Stimulated activated naive CD8-positive, alpha-beta T cell treated with anti-CD3 and anti-CD28 coated beads, Interleukin-15, amount 100 ng/mL, for 72 hours (primary cell): ENCODE data around the gene DIP2A.
"Not testable (repeated sequence)": the region's sequence is repeated elsewhere in the genome, so short reads cannot be mapped to it uniquely, and the experiment has no call there.

ENCODE experiments used
- ATAC-seq: fragments of 150-1000 bp; cut with Tn5 transposase; 2 replicates; pipeline ENCODE4 v1.10.0; 2021; ENCODE audit warnings: mild to moderate bottlenecking, moderate library complexity
- DNase-seq, 2 donors: peaks; one replicate each; pipeline ENCODE4 v3.0.0; 2021 to 2022
- H3K27ac Mint-ChIP-seq, 2 donors: one replicate each; pipeline ENCODE4 v1.8.0; 2022; ENCODE audit warnings: mild to moderate bottlenecking in 2 of 2, mixed read lengths in 2 of 2, moderate library complexity in 2 of 2
- H3K27me3 Mint-ChIP-seq: one replicate; pipeline ENCODE4 v1.8.0; 2022; ENCODE audit warnings: mixed read lengths
- H3K4me1 Mint-ChIP-seq: one replicate; pipeline ENCODE4 v1.8.0; 2022; ENCODE audit warnings: mild to moderate bottlenecking, mixed read lengths
- H3K4me3 Mint-ChIP-seq, 2 donors: one replicate each; pipeline ENCODE4 v1.8.0; 2022; ENCODE audit warnings: mild to moderate bottlenecking in 2 of 2, mixed read lengths in 2 of 2, moderate library complexity in 1 of 2
- H3K9me3 Mint-ChIP-seq, 2 donors: one replicate each; pipeline ENCODE4 v1.8.0; 2022; ENCODE audit warnings: mixed read lengths in 2 of 2

Gene DIP2A

DNA sequence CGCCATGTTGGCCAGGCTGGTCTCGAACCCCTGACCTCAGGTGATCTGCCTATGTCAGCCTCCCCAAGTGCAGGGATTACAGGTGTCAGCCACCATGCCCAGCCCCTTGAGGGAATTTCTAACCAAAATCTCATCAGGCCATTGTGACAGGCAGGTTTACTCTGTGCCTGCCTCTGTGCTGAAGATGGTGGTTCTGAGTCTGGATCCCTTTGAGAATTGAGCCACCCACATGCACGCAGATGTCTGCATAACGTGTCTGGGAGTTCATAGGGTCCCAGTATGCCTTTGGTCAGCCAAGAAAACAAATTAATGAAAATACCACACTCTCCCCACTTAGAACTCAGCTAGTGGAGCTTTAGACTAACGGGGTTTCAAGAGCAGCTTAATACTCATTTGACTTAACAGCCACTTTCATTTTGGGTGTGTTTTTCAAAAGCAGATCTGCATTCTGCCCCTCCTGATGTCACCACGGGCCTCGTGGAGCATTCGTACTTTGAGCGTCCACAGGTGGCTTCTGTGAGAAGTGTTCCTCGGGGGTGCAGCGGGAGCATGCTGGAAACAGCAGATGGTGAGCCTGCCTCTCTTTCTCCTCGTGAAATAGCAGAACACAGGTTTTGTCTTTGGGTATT, 45.3 kb downstream of the DIP2A start:
- DNase-seq = no peak
- no peak for ATAC-seq
- Mint-ChIP-seq H3K27me3 (no peaks in the 10 kb centered on the region), H3K4me1 (peaks cover 15% of the 10 kb centered on the region), H3K4me3 (no peak overlapping the region), H3K9me3 (no peaks in the 10 kb centered on the region), H3K27ac (no peak overlapping the region)

DNA sequence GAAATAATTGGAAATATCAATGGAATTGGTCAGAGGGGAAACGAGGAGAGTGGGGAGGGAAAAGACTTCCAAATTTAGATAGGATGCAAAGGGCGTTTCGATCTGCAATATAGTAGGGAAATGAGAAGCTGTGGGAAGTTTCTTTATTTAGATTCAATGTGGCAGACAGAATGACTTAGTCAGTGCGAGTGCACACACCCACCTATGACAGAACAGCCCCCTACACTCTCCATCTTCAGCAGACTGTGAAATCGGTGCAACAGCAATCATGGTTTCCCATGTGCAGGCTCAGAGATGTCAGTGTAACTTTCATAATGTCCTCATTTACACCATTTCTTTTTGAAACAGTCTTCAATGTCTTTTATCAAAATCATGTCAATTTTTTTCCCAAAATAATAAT, 46.0 kb downstream of the DIP2A start:
- no peak for DNase-seq
- H3K27me3 Mint-ChIP-seq = no peaks in the 10 kb centered on the region
- no peak overlapping the region for H3K27ac Mint-ChIP-seq
- no peak overlapping the region for H3K4me3 Mint-ChIP-seq
- H3K9me3 Mint-ChIP-seq = no peaks in the 10 kb centered on the region
- no peak for ATAC-seq
- peaks cover 11% of the 10 kb centered on the region for H3K4me1 Mint-ChIP-seq

DNA sequence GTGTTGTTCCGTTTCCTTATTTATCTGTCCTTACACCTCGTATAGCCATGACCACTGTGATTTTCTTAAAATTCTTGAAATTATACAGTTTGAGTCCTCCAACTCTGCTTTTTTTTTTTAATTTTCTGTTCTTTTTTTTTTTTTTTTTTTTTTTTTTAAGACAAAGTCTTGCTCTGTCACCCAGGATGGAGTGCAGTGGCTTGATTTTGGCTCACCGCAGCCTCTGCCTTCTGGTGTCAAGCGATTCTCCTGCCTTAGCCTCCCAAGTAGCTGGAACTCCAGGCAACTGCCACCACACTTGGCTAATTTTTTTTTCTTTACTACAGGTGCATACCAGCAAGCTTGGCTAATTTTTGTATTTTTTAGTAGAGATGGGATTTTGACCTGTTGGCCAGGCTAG, 48.9 kb downstream of the DIP2A start:
- no peak overlapping the region for H3K4me3 Mint-ChIP-seq
- ATAC-seq = no peak
- H3K4me1 Mint-ChIP-seq = peaks cover 5% of the 10 kb centered on the region
- no peak overlapping the region for H3K27ac Mint-ChIP-seq
- H3K27me3 Mint-ChIP-seq = no peaks in the 10 kb centered on the region
- no peaks in the 10 kb centered on the region for H3K9me3 Mint-ChIP-seq
- no peak for DNase-seq

DNA sequence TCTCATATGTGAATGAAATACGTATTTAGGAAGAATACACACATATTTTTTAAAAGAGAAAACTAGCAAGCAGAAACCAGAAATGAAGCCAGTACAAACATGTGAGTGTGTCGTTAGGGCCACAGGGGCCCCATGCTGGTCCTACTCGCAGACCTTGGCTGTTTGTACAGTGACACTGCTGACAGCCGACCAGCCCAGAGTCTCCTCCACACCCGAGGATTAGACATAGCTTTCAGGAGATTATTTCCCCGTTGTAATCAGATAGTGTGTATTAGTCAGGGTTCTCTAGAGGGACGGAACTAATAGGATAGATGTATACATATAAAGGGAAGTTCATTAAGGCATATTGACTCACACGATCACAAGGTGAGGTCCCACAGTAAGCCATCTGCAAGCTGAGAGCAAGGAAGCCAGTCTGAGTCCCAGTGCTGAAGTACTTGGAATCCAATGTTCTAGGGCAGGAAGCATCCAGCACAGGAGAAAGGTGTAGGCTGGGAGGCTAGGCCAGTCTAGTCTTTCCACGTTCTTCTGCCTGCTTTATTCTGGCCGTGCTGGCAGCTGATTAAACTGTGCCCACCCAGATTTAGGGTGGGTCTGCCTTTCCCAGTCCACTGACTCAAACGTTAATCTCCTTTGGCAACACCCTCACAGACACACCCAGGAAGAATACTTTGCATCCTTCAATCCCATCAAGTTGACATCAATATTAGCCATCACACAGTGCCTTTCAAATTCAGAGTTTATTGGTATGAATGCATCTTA, 51.2 kb downstream of the DIP2A start:
- no peak overlapping the region for H3K4me3 Mint-ChIP-seq

DNA sequence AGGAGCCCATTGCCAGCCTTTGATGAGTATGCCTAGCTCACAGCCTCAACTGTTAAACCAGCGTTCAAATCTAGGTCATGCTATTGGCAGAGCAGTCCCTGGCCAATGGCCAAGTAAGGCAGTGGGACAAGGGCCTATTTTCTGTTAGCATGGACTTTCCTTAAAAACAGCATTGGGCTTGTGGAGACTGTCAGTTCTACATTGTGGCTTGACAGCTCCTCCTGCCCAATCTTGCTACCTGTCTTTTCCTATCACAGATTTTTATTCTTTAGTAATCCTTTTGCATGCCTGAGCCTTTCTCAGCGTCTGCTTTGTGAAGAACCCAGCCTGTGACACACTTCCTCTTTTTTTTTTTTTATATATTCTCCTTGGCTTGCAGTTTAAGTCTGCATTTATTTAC, 56.4 kb downstream of the DIP2A start:
- ATAC-seq (no peak), DNase-seq (no peak)
- Mint-ChIP-seq H3K27ac (peak overlapping the region in 1 of 2 donors; percentile 88), H3K9me3 (peaks cover 0 to 3% of the 10 kb centered on the region in 2 donors), H3K4me3 (no peak overlapping the region), H3K27me3 (no peaks in the 10 kb centered on the region), H3K4me1 (peaks cover 24% of the 10 kb centered on the region)

More for the DNA sequence above, 51.2 kb downstream of the DIP2A start:
- Mint-ChIP-seq H3K27me3 (no peaks in the 10 kb centered on the region), H3K27ac (no peak overlapping the region), H3K4me1 (peaks cover 3% of the 10 kb centered on the region), H3K9me3 (no peaks in the 10 kb centered on the region)
- no peak for DNase-seq
- no peak for ATAC-seq

DNA sequence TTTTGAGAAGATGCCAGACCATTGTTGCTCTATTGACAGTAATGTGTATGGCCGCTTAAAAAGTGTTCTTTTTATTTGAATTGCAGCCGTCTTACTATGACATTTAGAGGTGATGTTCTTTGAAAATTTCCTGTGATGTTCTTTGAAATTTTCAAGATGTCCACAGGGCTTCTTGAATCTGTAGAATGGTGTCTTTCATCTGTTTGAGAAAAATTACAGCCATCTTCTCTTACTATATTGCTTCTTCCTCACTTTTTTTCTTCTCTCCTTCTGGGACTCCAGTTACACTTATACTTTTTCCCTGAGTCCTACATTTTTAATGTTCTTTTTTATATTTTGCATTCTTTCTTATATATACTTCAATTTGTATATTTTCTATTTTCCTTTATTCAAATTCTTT, 57.4 kb downstream of the DIP2A start:
- no peak for DNase-seq
- Mint-ChIP-seq H3K9me3 (peaks cover 0 to 3% of the 10 kb centered on the region in 2 donors), H3K4me1 (peaks cover 24% of the 10 kb centered on the region), H3K4me3 (peak overlapping the region in 1 of 2 donors; percentile 13), H3K27me3 (no peaks in the 10 kb centered on the region), H3K27ac (no peak overlapping the region)
- ATAC-seq = no peak

DNA sequence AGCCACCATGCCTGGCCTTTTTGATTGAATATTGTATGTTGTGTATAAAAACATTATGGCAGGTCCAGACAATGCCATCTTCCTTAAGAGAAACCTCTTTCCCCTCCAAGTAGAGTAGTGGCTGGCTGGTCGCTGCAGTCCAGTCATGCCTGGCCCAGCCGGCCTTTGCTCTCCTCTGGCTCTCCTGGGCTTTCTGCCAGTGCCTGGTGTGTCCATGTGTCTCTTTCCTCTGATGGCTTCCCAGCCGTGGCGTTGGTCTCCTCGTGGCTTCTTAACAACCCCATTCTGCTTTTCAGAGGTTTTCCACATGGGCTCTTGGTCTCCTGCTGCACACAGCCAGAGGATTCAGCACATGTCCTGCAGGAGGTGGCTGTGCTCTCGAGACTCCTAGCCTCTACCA, 58.7 kb downstream of the DIP2A start:
- ATAC-seq (no peak), DNase-seq (no peak)
- Mint-ChIP-seq H3K9me3 (peaks cover 0 to 3% of the 10 kb centered on the region in 2 donors), H3K27me3 (no peaks in the 10 kb centered on the region), H3K4me1 (peaks cover 24% of the 10 kb centered on the region), H3K27ac (peak overlapping the region in 1 of 2 donors; percentile 25), H3K4me3 (no peak overlapping the region)

DNA sequence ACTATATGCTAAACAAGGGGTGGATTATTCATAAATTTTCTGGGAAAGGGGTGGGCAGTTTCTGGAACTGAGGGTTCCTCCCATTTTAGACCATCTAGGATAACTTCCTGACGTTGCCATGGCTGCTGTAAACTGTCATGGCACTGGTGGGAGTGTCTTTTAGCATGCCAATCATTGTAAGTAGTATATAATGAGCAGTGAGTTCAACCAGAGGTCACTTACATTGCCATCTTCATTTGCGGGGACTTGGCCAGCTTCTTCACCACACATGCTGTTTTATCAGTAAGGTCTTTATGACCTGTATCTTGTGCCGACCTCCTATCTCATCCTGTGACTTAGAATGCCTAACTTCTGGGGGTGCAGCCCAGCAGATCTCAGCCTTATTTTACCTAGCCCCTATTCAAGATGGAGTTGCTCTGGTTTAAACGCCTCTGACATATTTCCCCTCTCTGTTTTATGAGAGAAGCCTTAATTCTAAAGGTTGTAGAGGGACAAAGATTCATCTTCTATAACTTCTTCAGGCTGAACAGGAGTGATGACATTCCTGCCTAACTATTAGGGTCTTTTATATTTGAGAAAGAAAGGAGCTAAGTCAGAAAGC, 60.4 kb downstream of the DIP2A start:
- Mint-ChIP-seq H3K4me3 (no peak overlapping the region), H3K9me3 (peaks cover 0 to 3% of the 10 kb centered on the region in 2 donors), H3K4me1 (peaks cover 24% of the 10 kb centered on the region), H3K27me3 (no peaks in the 10 kb centered on the region), H3K27ac (no peak overlapping the region)
- no peak for ATAC-seq
- no peak for DNase-seq

DNA sequence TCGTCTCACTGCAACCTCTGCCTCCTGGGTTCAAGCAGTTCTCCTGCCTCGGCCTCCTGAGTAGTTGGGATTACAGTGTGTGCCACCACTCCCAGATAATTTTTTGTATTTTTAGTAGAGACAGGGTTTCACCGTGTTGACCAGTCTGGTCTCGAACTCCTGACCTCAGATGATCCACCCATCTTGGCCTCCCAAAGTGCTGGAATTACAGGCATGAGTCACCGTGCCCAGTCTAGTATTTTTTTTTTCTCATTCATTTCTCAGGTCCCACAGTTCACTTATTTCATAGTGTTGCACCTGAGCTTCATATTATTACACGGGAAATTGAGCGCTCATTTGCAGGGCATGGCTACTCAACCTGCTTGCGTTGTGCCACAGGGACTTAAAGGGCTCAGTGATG, 68.7 kb downstream of the DIP2A start:
- H3K27me3 Mint-ChIP-seq, H3K9me3 Mint-ChIP-seq, DNase-seq, H3K4me3 Mint-ChIP-seq, ATAC-seq: not testable (repeated sequence)
- peaks cover 40% of the 10 kb centered on the region for H3K4me1 Mint-ChIP-seq
- peak overlapping the region in 1 of 2 donors; percentile 63 for H3K27ac Mint-ChIP-seq

DNA sequence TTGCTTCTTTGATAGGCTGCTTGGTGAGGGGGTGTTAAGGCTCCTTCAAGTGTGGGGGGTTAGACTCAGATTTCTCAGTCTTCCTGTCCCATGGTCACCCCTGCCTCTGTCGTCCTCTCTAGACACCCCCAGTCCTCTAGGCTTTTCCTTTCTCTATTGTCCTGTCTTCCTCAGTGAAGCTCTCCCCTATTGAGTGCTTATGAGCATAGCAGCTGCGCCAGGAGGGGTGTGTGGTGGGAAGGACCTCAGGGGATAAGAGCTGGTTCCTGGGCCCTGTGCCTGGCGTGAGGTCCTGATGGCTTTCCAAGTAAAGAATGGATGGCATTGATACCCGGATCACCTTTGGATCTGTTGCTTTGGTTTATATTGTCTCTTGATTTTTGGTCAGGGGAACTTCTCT, 69.1 kb downstream of the DIP2A start:
- ATAC-seq = no peak
- H3K27ac Mint-ChIP-seq = peak overlapping the region in 1 of 2 donors; percentile 27
- peaks cover 40% of the 10 kb centered on the region for H3K4me1 Mint-ChIP-seq
- DNase-seq = no peak
- H3K27me3 Mint-ChIP-seq = no peaks in the 10 kb centered on the region
- H3K9me3 Mint-ChIP-seq = no peaks in the 10 kb centered on the region
- H3K4me3 Mint-ChIP-seq = no peak overlapping the region

DNA sequence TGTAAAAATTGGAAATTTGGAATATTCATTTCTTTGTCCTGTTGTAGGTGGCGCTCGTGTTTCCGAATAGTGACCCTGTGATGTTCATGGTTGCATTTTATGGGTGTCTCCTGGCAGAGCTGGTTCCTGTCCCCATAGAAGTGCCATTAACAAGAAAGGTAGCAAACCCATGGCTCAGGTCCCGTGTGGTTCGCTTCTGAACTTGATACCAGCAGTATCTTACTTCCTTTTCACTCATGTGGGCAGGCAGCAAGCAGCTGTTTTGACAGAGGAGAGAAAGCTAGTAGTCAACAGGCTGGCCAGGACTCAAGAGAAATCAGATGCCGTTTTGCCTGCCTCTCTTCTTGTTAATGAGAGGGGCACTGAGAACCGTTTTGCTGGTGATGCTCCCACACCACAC, 73.4 kb downstream of the DIP2A start:
- Mint-ChIP-seq H3K4me3 (no peak overlapping the region), H3K27me3 (no peaks in the 10 kb centered on the region), H3K4me1 (peaks cover 47% of the 10 kb centered on the region), H3K27ac (peak overlapping the region in 1 of 2 donors; percentile 23), H3K9me3 (no peaks in the 10 kb centered on the region)
- ATAC-seq (peak; percentile 46), DNase-seq (no peak)

DNA sequence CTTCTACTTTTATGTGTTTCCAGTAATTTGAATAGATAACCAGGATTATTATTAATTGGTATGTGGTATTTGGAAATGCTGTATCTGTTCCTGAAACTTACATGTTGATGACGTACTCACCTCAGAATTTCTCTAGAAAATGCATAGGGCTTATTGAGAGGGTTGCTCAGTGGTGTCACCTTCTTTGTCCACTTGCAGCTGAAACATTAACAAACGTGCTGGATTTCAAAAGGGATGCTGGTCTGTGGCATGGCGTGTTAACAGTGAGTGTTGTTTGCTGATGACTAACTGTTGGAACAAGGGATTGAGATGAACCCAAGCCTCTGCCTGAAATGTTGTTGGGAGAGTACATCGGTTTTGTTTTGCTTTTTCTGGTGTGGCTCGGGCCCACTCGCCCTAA, 78.3 kb downstream of the DIP2A start:
- Mint-ChIP-seq H3K4me1 (peaks cover 75% of the 10 kb centered on the region), H3K27me3 (no peaks in the 10 kb centered on the region), H3K9me3 (no peaks in the 10 kb centered on the region), H3K4me3 (no peak overlapping the region), H3K27ac (peak overlapping the region; percentile 5 to 38)
- DNase-seq = no peak
- no peak for ATAC-seq

DNA sequence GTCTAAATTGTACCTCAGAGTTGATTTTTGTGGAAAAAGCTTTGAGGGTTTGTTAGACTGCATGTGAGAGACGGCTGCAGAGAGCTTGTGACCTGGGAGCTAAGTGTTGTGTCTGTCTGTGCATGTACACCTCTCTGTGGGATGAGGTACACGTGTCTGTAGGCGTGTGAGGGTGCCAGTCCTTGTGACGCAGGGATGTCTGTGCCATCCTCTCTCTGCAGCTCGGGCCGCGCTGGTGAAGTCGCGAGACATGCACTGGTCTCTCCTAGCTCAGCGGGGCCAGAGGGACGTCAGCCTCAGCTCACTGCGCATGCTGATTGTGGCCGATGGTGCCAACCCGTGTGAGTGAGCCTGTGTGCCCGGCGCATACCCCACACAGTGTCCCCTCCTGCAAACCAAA, 79.6 kb downstream of the DIP2A start:
- Mint-ChIP-seq H3K9me3 (no peaks in the 10 kb centered on the region), H3K4me1 (peaks cover 80% of the 10 kb centered on the region), H3K27me3 (no peaks in the 10 kb centered on the region), H3K27ac (no peak overlapping the region), H3K4me3 (no peak overlapping the region)
- ATAC-seq = no peak
- DNase-seq = no peak

DNA sequence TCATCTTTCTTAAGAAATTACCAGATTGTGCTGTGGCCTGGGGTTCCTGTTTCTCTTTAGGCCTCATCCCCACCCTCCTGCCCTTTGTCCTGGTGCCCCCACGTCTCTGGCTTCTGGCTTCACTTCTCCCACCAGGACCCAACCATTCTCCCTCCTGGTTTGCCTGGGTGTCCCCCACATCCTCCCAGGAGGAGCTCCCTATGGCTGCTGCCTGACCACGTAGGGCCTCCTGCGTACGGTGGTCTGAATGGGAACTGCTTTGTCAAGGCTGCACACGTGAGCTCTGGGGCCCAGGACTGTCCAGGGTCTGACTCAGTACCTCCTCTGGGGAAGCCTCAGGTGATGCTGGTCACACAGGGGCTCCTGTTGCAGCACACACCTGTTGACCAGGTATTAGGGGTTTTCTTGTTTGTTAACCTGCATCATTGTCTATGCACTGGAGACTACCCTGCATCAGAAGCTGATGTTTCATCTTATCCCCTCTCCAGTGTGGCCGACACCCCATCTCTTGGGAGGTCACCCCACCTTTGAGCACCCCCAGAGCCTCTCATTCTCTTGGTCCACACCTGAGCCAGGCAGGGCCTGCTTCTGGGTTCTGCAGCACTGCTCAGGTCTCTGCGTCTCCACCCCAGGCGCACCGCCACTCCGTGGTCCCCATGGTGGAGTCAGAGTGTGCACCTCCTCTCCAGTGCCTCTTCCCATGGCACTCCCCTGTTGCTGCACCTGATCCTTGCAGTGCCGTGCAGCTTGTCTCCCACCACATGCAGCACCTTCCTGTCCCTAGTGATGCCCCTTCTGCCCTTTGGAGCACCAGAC, 80.4 kb downstream of the DIP2A start:
- ATAC-seq = no peak
- Mint-ChIP-seq H3K4me3 (no peak overlapping the region), H3K9me3 (no peaks in the 10 kb centered on the region), H3K27me3 (no peaks in the 10 kb centered on the region), H3K4me1 (peaks cover 86% of the 10 kb centered on the region), H3K27ac (no peak overlapping the region)
- no peak for DNase-seq

DNA sequence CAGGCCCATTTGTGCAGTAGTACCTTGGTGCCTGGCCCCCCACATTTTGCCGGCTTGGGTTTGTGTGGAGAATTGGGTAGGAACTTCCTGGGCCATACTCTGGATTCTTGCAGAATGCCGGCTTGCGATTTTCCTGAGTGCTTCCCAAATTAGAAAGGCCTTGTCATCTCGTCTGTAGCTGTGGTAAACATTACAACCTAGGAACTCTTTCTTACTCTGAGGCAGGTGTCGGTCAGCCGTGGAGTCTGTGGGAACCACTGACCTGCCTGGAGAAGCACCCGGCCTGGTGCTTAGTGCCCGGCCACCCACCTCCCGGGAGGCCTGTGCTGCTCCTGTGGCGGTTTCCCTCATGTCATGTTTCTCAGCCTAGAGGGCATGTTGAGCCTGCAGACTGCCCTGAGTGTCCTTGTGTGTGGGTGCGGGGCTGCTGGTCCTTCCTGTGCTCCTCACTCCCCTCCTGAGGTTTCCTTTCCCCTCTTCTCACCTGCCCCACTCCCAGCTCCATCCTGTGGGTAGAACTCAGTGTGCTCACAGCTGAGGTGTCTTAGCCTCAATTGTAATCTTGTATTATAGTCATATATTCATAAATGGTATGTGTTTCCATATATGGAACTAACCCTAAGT, 81.5 kb downstream of the DIP2A start:
- Mint-ChIP-seq H3K4me3 (no peak overlapping the region), H3K27ac (peak overlapping the region in 1 of 2 donors; percentile 70), H3K9me3 (no peaks in the 10 kb centered on the region), H3K4me1 (peaks cover 91% of the 10 kb centered on the region), H3K27me3 (no peaks in the 10 kb centered on the region)
- ATAC-seq (no peak), DNase-seq (no peak)
